DND-41 (cell line): ENCODE results near the gene OMA1.

Experiments
- CTCF ChIP-seq: IDR thresholded peaks from 2 replicates; pipeline ENCODE4 v1.5.1; 2012; ENCODE audit warnings: borderline replicate concordance, low read length, moderate library complexity, mild to moderate bottlenecking; ENCODE audit not compliant: poor library complexity, severe bottlenecking; ENCODE audit errors: extremely low read depth
- EZH2 ChIP-seq: IDR thresholded peaks from 3 replicates; pipeline ENCODE4 v1.6.1; 2012; ENCODE audit warnings: borderline replicate concordance, low read depth, mild to moderate bottlenecking, moderate library complexity, low read length, inconsistent platforms; ENCODE audit not compliant: severe bottlenecking

GRCh38 chr1:58539553-58539952 lies 7.0 kb downstream of the OMA1 start:
- TF ChIP-seq EZH2: no peak
- no peak for TF ChIP-seq CTCF
